Measurements from ENCODE around the gene TOPORS.

DNA sequence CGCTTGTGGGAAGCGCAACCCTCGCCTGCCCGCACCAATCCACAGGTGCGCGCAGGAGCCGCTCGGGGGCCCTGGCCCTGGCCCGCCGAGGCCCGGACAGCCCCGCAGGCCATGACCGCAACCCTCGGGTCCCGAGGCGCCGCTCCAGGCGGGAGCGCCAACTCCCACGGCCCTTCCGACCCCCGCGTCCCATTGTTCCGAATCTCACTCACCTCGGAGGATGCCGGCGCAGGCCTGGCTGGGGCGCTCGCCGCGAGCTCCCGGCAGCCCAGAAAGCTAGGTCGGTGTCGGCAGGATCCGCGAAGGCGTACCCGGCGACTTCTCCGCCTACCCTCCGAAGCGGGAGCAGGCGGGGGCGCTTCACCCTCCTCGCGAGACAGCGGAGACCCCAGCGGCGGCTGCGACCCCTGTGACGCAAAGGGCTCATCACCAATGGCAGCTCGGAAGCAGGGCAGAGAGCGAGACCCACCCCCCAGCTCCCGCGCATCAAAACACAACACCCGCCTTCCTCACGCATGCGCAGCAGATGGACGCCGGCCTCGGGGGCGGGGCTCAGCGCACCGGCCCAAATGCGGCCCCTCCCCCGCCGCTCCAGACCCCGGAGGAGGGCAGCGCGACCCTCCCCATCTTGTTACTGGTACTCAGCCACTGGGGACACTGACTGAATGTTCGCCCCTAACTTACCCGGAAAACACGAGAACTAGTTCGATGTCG is 1.7 kb downstream of the TOPORS start:
- TF ChIP-seq, protein P1, sequence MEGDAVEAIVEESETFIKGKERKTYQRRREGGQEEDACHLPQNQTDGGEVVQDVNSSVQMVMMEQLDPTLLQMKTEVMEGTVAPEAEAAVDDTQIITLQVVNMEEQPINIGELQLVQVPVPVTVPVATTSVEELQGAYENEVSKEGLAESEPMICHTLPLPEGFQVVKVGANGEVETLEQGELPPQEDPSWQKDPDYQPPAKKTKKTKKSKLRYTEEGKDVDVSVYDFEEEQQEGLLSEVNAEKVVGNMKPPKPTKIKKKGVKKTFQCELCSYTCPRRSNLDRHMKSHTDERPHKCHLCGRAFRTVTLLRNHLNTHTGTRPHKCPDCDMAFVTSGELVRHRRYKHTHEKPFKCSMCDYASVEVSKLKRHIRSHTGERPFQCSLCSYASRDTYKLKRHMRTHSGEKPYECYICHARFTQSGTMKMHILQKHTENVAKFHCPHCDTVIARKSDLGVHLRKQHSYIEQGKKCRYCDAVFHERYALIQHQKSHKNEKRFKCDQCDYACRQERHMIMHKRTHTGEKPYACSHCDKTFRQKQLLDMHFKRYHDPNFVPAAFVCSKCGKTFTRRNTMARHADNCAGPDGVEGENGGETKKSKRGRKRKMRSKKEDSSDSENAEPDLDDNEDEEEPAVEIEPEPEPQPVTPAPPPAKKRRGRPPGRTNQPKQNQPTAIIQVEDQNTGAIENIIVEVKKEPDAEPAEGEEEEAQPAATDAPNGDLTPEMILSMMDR (IDR thresholded peaks at IDR 0.05; ENCODE audit: low read depth, low read length, missing input control): no peak
- peak in 1 of 2 donors; percentile 23 for TF ChIP-seq GABPA (IDR thresholded peaks at IDR 0.05 in 1 of 2, conservative IDR thresholded peaks at IDR 0.05 in 1 of 2)
- TF ChIP-seq, protein P2, sequence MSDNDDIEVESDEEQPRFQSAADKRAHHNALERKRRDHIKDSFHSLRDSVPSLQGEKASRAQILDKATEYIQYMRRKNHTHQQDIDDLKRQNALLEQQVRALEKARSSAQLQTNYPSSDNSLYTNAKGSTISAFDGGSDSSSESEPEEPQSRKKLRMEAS (IDR thresholded peaks at IDR 0.05): no peak
- TF ChIP-seq SP1 (IDR thresholded peaks at IDR 0.05): no peak
- TF ChIP-seq HNF4A (conservative IDR thresholded peaks at IDR 0.05): no peak
